K562 (cell line): ENCODE data around the gene TNFRSF11A. TPM values are rescaled to one million over a fixed set of nuclear protein-coding genes. Genes with fewer than 3 reads are reported as not detected.

ENCODE experiments used
- ATAC-seq: fragments of 200-7000 bp; cut with Tn5 transposase; 3 replicates; pipeline ENCODE4 v1.9.1; 2020; ENCODE audit warnings: moderate library complexity
- BruUV-seq: library from RNA; stranded (reverse); fragments of 400-500 nt; replicated peaks from 2 replicates; lab custom pipeline; 2021; lab: Mats Ljungman, UMichigan
- CTCF ChIA-PET: fragments of 300-600 bp; formaldehyde crosslinking; extraction: SDS; loops from one replicate; lab custom pipeline; 2021; ENCODE audit warnings: low intra/inter-chr PET ratio; lab: Yijun Ruan, JAX
- POLR2A ChIA-PET: fragments of 300-600, 350-650 bp; sonication (Branson Sonifier 250); formaldehyde crosslinking; extraction: SDS; loops from one replicate; lab custom pipeline; 2021; ENCODE audit warnings: antibody characterized with exemption, inconsistent platforms; lab: Yijun Ruan, JAX
- DNase-seq, 4 experiments: peaks; one replicate each; pipeline versions ENCODE4 v3.0.0 to v3.0.0-alpha.2; 2011 to 2018; ENCODE audit warnings: low spot score in 3 of 4, mixed read lengths in 3 of 4; ENCODE audit errors: extremely low read depth in 1 of 4
- FAIRE-seq: peaks from 2 replicates; lab custom pipeline; 2011; peaks lifted over from hg19 to GRCh38; lab: Jason Lieb, UNC
- H2AFZ ChIP-seq: 2 replicates; pipeline ENCODE4 v1.6.0; 2011; ENCODE audit warnings: low read depth, low read length, control low read depth, inconsistent platforms
- H3K27ac ChIP-seq: fragments of 200-600 bp; 3 replicates; pipeline ENCODE4 v1.8.0; 2011; ENCODE audit warnings: low read depth, mild to moderate bottlenecking, control low read depth, inconsistent platforms, low read length, moderate library complexity, mixed read lengths; ENCODE audit errors: extremely low read depth
- H3K27me3 ChIP-seq, 2 experiments: fragments of 300-600 bp in 1 of 2; 2 replicates in 1 of 2; 3 replicates in 1 of 2; pipeline versions ENCODE4 v1.6.0 to v1.8.0; 2011; ENCODE audit warnings: inconsistent platforms in 2 of 2, low read length in 2 of 2, mild to moderate bottlenecking in 1 of 2, mixed read lengths in 1 of 2, moderate library complexity in 1 of 2; ENCODE audit not compliant: control insufficient read depth in 2 of 2, insufficient read depth in 2 of 2
- H3K36me3 ChIP-seq: fragments of 300-600 bp; 3 replicates; pipeline ENCODE4 v1.8.0; 2011; ENCODE audit warnings: mild to moderate bottlenecking, low read length, inconsistent platforms; ENCODE audit not compliant: control insufficient read depth, insufficient read depth
- H3K4me1 ChIP-seq, 2 experiments: fragments of 200-600 bp in 1 of 2; replicated peaks in 1 of 2; 2 replicates in 1 of 2; 3 replicates in 1 of 2; pipeline versions ENCODE4 v1.5.1 to v1.8.0; 2011; ENCODE audit warnings: inconsistent platforms in 2 of 2, low read length in 2 of 2, mild to moderate bottlenecking in 1 of 2, mixed read lengths in 1 of 2, moderate library complexity in 1 of 2; ENCODE audit not compliant: control insufficient read depth in 2 of 2, insufficient read depth in 2 of 2
- H3K4me2 ChIP-seq: 2 replicates; pipeline ENCODE4 v1.6.1; 2011; ENCODE audit warnings: low read length, control low read depth, inconsistent platforms, mixed read lengths; ENCODE audit not compliant: insufficient read depth
- H3K4me3 ChIP-seq: fragments of 200-600 bp; sonication (generic), shearing (Covaris generic); 2 replicates; pipeline ENCODE4 v1.5.1; 2016; ENCODE audit warnings: control low read depth, inconsistent platforms
- H3K79me2 ChIP-seq: fragments of 200-600 bp; 3 replicates; pipeline ENCODE4 v1.8.0; 2011; ENCODE audit warnings: low read length, inconsistent platforms; ENCODE audit not compliant: control insufficient read depth, insufficient read depth
- H3K9ac ChIP-seq, 2 experiments: 2 replicates each; pipeline versions ENCODE4 v1.6.0 to v1.6.1; 2011; ENCODE audit warnings: low read depth in 2 of 2, low read length in 2 of 2, control low read depth in 1 of 2, inconsistent platforms in 1 of 2, mild to moderate bottlenecking in 1 of 2, mixed read lengths in 1 of 2; ENCODE audit not compliant: insufficient read depth in 1 of 2
- H3K9me1 ChIP-seq: one replicate; pipeline ENCODE4 v1.6.0; 2011; ENCODE audit warnings: inconsistent platforms, mild to moderate bottlenecking, low read length, moderate library complexity; ENCODE audit not compliant: control insufficient read depth, insufficient read depth
- H3K9me3 ChIP-seq: replicated peaks from 2 replicates; pipeline ENCODE4 v1.5.1; 2011; ENCODE audit warnings: low read depth, low read length, inconsistent platforms; ENCODE audit not compliant: control insufficient read depth, insufficient read depth
- H4K20me1 ChIP-seq: replicated peaks from 2 replicates; pipeline ENCODE4 v1.6.1; 2011; ENCODE audit warnings: low read length, inconsistent platforms, mixed read lengths; ENCODE audit not compliant: control insufficient read depth, insufficient read depth
- AFF1 ChIP-seq, 2 experiments: fragments of 450-650 bp; IDR thresholded peaks; 2 replicates each; pipeline ENCODE4 v1.6.1; 2018; ENCODE audit warnings: mild to moderate bottlenecking in 2 of 2, low read depth in 1 of 2; ENCODE audit not compliant: partially characterized antibody in 2 of 2
- FOXP1 ChIP-seq: sonication (generic); formaldehyde crosslinking; IDR thresholded peaks from 2 replicates; pipeline ENCODE4 v1.8.0; 2022; ENCODE audit warnings: mild to moderate bottlenecking, missing genetic modification reagents
- GATAD2B ChIP-seq: fragments of 450-650 bp; IDR thresholded peaks from 2 replicates; pipeline ENCODE4 v1.6.1; 2017; ENCODE audit warnings: mild to moderate bottlenecking, borderline replicate concordance
- ID3 ChIP-seq, 2 experiments: fragments of 250-450 bp in 1 of 2; fragments of 450-650 bp in 1 of 2; sonication (Bioruptor Pico) in 1 of 2; IDR thresholded peaks; 2 replicates each; pipeline versions ENCODE4 v1.6.1 to v1.8.0; 2016 to 2021; ENCODE audit warnings: mild to moderate bottlenecking in 2 of 2, moderate library complexity in 2 of 2, missing compliant biosample characterization in 1 of 2, missing genetic modification characterization in 1 of 2
- ILF3 ChIP-seq: fragments of 450-650 bp; IDR thresholded peaks from 2 replicates; pipeline ENCODE4 v1.6.1; 2018; ENCODE audit warnings: antibody characterized with exemption, mild to moderate bottlenecking, moderate library complexity, borderline replicate concordance
- KAT2B ChIP-seq: IDR thresholded peaks from one replicate; pipeline ENCODE4 v1.6.1; 2012; ENCODE audit warnings: low read depth, mild to moderate bottlenecking, control low read depth, inconsistent platforms, low read length, moderate library complexity
- MTA2 ChIP-seq: fragments of 450-650 bp; IDR thresholded peaks from 2 replicates; pipeline ENCODE4 v1.6.1; 2016; ENCODE audit warnings: low read depth
- PRDM10 ChIP-seq: fragments of 450-650 bp; IDR thresholded peaks from 2 replicates; pipeline ENCODE4 v1.6.1; 2018; ENCODE audit not compliant: partially characterized antibody
- TAF15 ChIP-seq: fragments of 200-400 bp; formaldehyde crosslinking; IDR thresholded peaks from 2 replicates; pipeline ENCODE4 v1.6.1; 2017; ENCODE audit warnings: mild to moderate bottlenecking, low read depth, low read length, moderate library complexity
- U2AF2 ChIP-seq: fragments of 200-400 bp; formaldehyde crosslinking; optimal IDR thresholded peaks from 2 replicates; pipeline ENCODE3; 2017; ENCODE audit warnings: low read depth, mild to moderate bottlenecking, low read length
- VEZF1 ChIP-seq: fragments of 200-800 bp; sonication (Bioruptor generic); IDR thresholded peaks from 2 replicates; pipeline ENCODE4 v1.6.1; 2017; ENCODE audit warnings: missing genetic modification characterization, missing compliant biosample characterization
- ZNF143 ChIP-seq: sonication (generic); formaldehyde crosslinking; IDR thresholded peaks from 2 replicates; pipeline ENCODE4 v1.9.0; 2022; ENCODE audit warnings: mild to moderate bottlenecking, missing genetic modification reagents
- ZNF436 ChIP-seq: fragments of 250-450, 450-650 bp; sonication (Bioruptor Pico); formaldehyde crosslinking; IDR thresholded peaks from 2 replicates; pipeline ENCODE4 v1.7.0; 2020; ENCODE audit warnings: mild to moderate bottlenecking
- WGBS: fragments of 100-300 bp; shearing (Covaris generic); methylation state at CpG from one replicate; pipeline ENCODE4 v1.1.6; 2016; ENCODE audit warnings: low coverage, mixed read lengths; ENCODE audit not compliant: insufficient coverage; ENCODE audit errors: missing lambda C conversion rate; 5-methylcytosine and 5-hydroxymethylcytosine counted together
- in situ Hi-C: fragments of 300-500 bp; cut with MboI; formaldehyde crosslinking; loops from 4 replicates; pipeline ENCODE4 v1.15.0; 2018; ENCODE audit warnings: inconsistent platforms, mixed read lengths
- intact Hi-C: fragments of 100-400 bp; cut with micrococcal nuclease; formaldehyde crosslinking; loops from 2 replicates; pipeline ENCODE4 v1.14.2; 2022
- polyA plus RNA-seq, 8 experiments: library from polyadenylated mRNA; depleted of rRNA in 4 of 8; stranded (reverse) in 5 of 8; unstranded in 3 of 8; fragments of >200 nt; fragmentation: Nextera tagmentation in 2 of 8; fragmentation: Illumina TruSeq in 1 of 8; extraction: Ambion mirVana in 2 of 8; extraction: Trizol in 1 of 8; gene quantifications; 2 replicates each; pipeline versions ENCODE4 v1.2.1 to v1.2.3, GENCODE V29; 2011 to 2014; ENCODE audit warnings: inconsistent platforms in 1 of 8, missing spikeins in 1 of 8
- total RNA-seq, 7 experiments: library from RNA; depleted of rRNA in 6 of 7; stranded (reverse); fragments of >200 nt in 6 of 7; fragmentation: Illumina TruSeq in 2 of 7; extraction: Trizol in 2 of 7; gene quantifications; 2 replicates each; pipeline versions ENCODE4 v1.2.1 to v1.2.3, GENCODE V29; 2011 to 2021; ENCODE audit warnings: low replicate concordance in 1 of 7

TNFRSF11A gene
- total and polyA plus RNA-seq, 9 of the 15 experiments (the other 6 are each of a cell fraction or from before 2014, with no cell fraction given) = 0.03 to 0.06 (median 0.04) TPM; not detected in 6

- no peaks in the 10 kb centered on the region for H3K4me1 ChIP-seq
- H3K27ac ChIP-seq = no peak overlapping the region
- H3K9me1 ChIP-seq = no peaks in the 10 kb centered on the region
- ChIA-PET POLR2A (no interaction called here), CTCF (no interaction called here)
- no peak overlapping the region for H3K4me2 ChIP-seq
- BruUV-seq = no TSS peak
- no peak for DNase-seq
- intact Hi-C loops (no loop called here), in situ Hi-C loops (no loop called here)
- H3K36me3 ChIP-seq = no peaks in the 10 kb centered on the region
- H3K9me3 ChIP-seq = no peaks in the 10 kb centered on the region
- H3K9ac ChIP-seq = no peak overlapping the region
- H3K27me3 ChIP-seq = peaks cover 9 to 36% of the 10 kb centered on the region in 2 experiments
- no peak overlapping the region for H2AFZ ChIP-seq
- H3K4me3 ChIP-seq = no peak overlapping the region
- H3K79me2 ChIP-seq = no peaks in the 10 kb centered on the region
- no peaks in the 10 kb centered on the region for H4K20me1 ChIP-seq
- no peak for FAIRE-seq
- WGBS = 2% methylated on average over 10 of the region's 10 CpGs
- no peak for ATAC-seq
- TF ChIP-seq ZNF436 (CRISPR knock-in tag) = no peak
- TF ChIP-seq PRDM10 = no peak
- TF ChIP-seq AFF1 (IDR thresholded peaks at IDR 0.05; ENCODE audit: low read depth in 1 of 2, partially characterized antibody in 2 of 2) = no peak
- no peak for TF ChIP-seq ZNF143 (CRISPR knock-in tag)
- no peak for TF ChIP-seq U2AF2
- TF ChIP-seq ILF3 = no peak
- TF ChIP-seq ID3 (CRISPR knock-in tag; IDR thresholded peaks at IDR 0.05) = no peak
- TF ChIP-seq ID3 (tag; IDR thresholded peaks at IDR 0.05) = no peak
- TF ChIP-seq GATAD2B = no peak
- TF ChIP-seq VEZF1 (CRISPR knock-in tag) = no peak
- TF ChIP-seq KAT2B = no peak
- TF ChIP-seq MTA2 = no peak
- no peak for TF ChIP-seq TAF15
- no peak for TF ChIP-seq FOXP1 (CRISPR knock-in tag)
Measured at GRCh38 chr18:62371436-62371835, 46.3 kb downstream of the TNFRSF11A start.
